Endothelial cell of umbilical vein (primary cell): ENCODE data around the gene CARD11. TPM values are rescaled to one million over a fixed set of nuclear protein-coding genes. Genes with fewer than 3 reads are reported as not detected.

Experiments used
- BruUV-seq: library from RNA; stranded (reverse); fragments of 400-500 nt; replicated peaks from 2 replicates; lab custom pipeline; 2021; lab: Mats Ljungman, UMichigan
- CTCF ChIA-PET: fragments of 300-600, 350-600 bp; sonication (Branson Sonifier 250); formaldehyde crosslinking; loops from one replicate; lab custom pipeline; 2021; ENCODE audit warnings: antibody characterized with exemption, inconsistent platforms; lab: Charles Lee
- POLR2A ChIA-PET: fragments of 300-600, 350-600 bp; sonication (Branson Sonifier 250); formaldehyde crosslinking; loops from one replicate; lab custom pipeline; 2021; ENCODE audit warnings: antibody characterized with exemption, inconsistent platforms; lab: Charles Lee
- DNase-seq: peaks from one replicate; pipeline ENCODE4 v3.0.0-alpha.2; 2011; ENCODE audit warnings: low read depth, low spot score
- FAIRE-seq: peaks from 2 replicates; lab custom pipeline; 2011; peaks lifted over from hg19 to GRCh38; lab: Jason Lieb, UNC
- H2AFZ ChIP-seq: 2 replicates; pipeline ENCODE4 v1.6.0; 2012; ENCODE audit warnings: low read depth, low read length, control low read depth, inconsistent platforms
- H3K27ac ChIP-seq: 2 replicates; pipeline ENCODE4 v1.5.1; 2011; ENCODE audit warnings: low read depth, mild to moderate bottlenecking, control low read depth, low read length, moderate library complexity; ENCODE audit not compliant: insufficient read depth
- H3K27me3 ChIP-seq, 2 experiments: 2 replicates each; pipeline versions ENCODE4 v1.6.0 to v1.6.1; 2011; ENCODE audit warnings: low read length in 2 of 2, mixed read lengths in 1 of 2; ENCODE audit not compliant: control insufficient read depth in 2 of 2, insufficient read depth in 2 of 2
- H3K36me3 ChIP-seq, 2 experiments: 2 replicates in 1 of 2; 3 replicates in 1 of 2; pipeline ENCODE4 v1.5.1; 2011; ENCODE audit warnings: low read length in 2 of 2, mild to moderate bottlenecking in 1 of 2, moderate library complexity in 1 of 2; ENCODE audit not compliant: control insufficient read depth in 2 of 2, insufficient read depth in 2 of 2; ENCODE audit errors: extremely low read depth in 1 of 2
- H3K4me1 ChIP-seq: 3 replicates; pipeline ENCODE4 v1.5.1; 2011; ENCODE audit warnings: mild to moderate bottlenecking, low read length; ENCODE audit not compliant: control insufficient read depth, insufficient read depth; ENCODE audit errors: extremely low read depth
- H3K4me2 ChIP-seq: 2 replicates; pipeline ENCODE4 v1.6.1; 2011; ENCODE audit warnings: low read length, control low read depth, mixed read lengths; ENCODE audit not compliant: insufficient read depth
- H3K4me3 ChIP-seq, 3 experiments: fragments of 200-600 bp in 1 of 3; sonication (generic), shearing (Covaris generic) in 1 of 3; replicated peaks in 1 of 3; 2 replicates each; pipeline ENCODE4 v1.5.1; 2011 to 2016; ENCODE audit warnings: control low read depth in 3 of 3, low read length in 3 of 3, mild to moderate bottlenecking in 2 of 3, inconsistent platforms in 1 of 3, low read depth in 1 of 3, moderate library complexity in 1 of 3; ENCODE audit not compliant: insufficient read depth in 1 of 3
- H3K79me2 ChIP-seq: 2 replicates; pipeline ENCODE4 v1.6.0; 2012; ENCODE audit warnings: low read length, inconsistent platforms; ENCODE audit not compliant: control insufficient read depth, insufficient read depth
- H3K9ac ChIP-seq: replicated peaks from 2 replicates; pipeline ENCODE3; 2011; ENCODE audit warnings: low read length, control low read depth; ENCODE audit not compliant: insufficient read depth; ENCODE audit errors: extremely low read depth
- H3K9me1 ChIP-seq: replicated peaks from 3 replicates; pipeline ENCODE4 v1.6.0; 2011; ENCODE audit warnings: mild to moderate bottlenecking, low read length; ENCODE audit not compliant: control insufficient read depth, insufficient read depth; ENCODE audit errors: extremely low read depth
- H3K9me3 ChIP-seq: replicated peaks from 2 replicates; pipeline ENCODE4 v1.5.1; 2012; ENCODE audit warnings: low read length, inconsistent platforms; ENCODE audit not compliant: control insufficient read depth, insufficient read depth
- H4K20me1 ChIP-seq: replicated peaks from 2 replicates; pipeline ENCODE3; 2011; ENCODE audit warnings: mild to moderate bottlenecking, low read length; ENCODE audit not compliant: control insufficient read depth, insufficient read depth; ENCODE audit errors: extremely low read depth
- EZH2 ChIP-seq: IDR thresholded peaks from 2 replicates; pipeline ENCODE4 v1.6.1; 2012; ENCODE audit warnings: borderline replicate concordance, low read depth, mild to moderate bottlenecking, moderate library complexity, low read length, inconsistent platforms; ENCODE audit not compliant: severe bottlenecking
- FOS ChIP-seq: IDR thresholded peaks from 2 replicates; pipeline ENCODE4 v1.6.1; 2011; ENCODE audit warnings: mild to moderate bottlenecking, low read length, moderate library complexity, borderline replicate concordance; ENCODE audit not compliant: insufficient read depth
- GATA2 ChIP-seq: IDR thresholded peaks from 2 replicates; pipeline ENCODE4 v1.7.0; 2011; ENCODE audit warnings: low read depth, mild to moderate bottlenecking, moderate library complexity, mixed read lengths, low read length; ENCODE audit not compliant: insufficient read length, insufficient read depth
- JUN ChIP-seq: IDR thresholded peaks from 2 replicates; pipeline ENCODE4 v1.6.1; 2011; ENCODE audit warnings: borderline replicate concordance, low read depth; ENCODE audit not compliant: insufficient read length, insufficient read depth
- MYC ChIP-seq: IDR thresholded peaks from one replicate; pipeline ENCODE4 v1.6.1; 2011; ENCODE audit warnings: mild to moderate bottlenecking, low read depth, low read length
- POLR2A ChIP-seq: IDR thresholded peaks from 2 replicates; pipeline ENCODE4 v1.6.1; 2012; ENCODE audit warnings: low read depth, mild to moderate bottlenecking, control low read depth, low read length
- POLR2AphosphoS5 ChIP-seq: IDR thresholded peaks from 2 replicates; pipeline ENCODE4 v1.6.1; 2012; ENCODE audit warnings: low read depth, mild to moderate bottlenecking, control low read depth, low read length, moderate library complexity; ENCODE audit not compliant: insufficient read depth
- dilution Hi-C: fragments of 300-500 bp; cut with MboI; formaldehyde crosslinking; loops from one replicate; pipeline ENCODE4 v1.15.0; 2019; ENCODE audit warnings: low sequenced_read_pairs; ENCODE audit not compliant: extremely low pct_ligation_motif_present
- intact Hi-C: fragments of 100-400 bp; cut with micrococcal nuclease; formaldehyde crosslinking; loops from one replicate; pipeline ENCODE4 v1.10.0; 2022
- polyA plus RNA-seq, 4 experiments: library from polyadenylated mRNA; depleted of rRNA in 3 of 4; stranded (reverse) in 3 of 4; unstranded in 1 of 4; fragments of >200 nt; gene quantifications; 2 replicates each; pipeline versions ENCODE4 v1.2.1 to v1.2.3, GENCODE V29; 2011 to 2012; ENCODE audit warnings: missing spikeins in 1 of 4
- total RNA-seq: library from RNA; stranded (reverse); gene quantifications from 2 replicates; pipeline ENCODE4 v1.2.3, GENCODE V29; 2021
- TF ChIP-seq, protein P1 (sequence below), 2 donors: IDR thresholded peaks; 1 replicate in 1 of 2; 2 replicates in 1 of 2; pipeline ENCODE4 v1.5.1; 2011; ENCODE audit warnings: low read length in 2 of 2, mild to moderate bottlenecking in 2 of 2, moderate library complexity in 2 of 2, control low read depth in 1 of 2, inconsistent platforms in 1 of 2, low read depth in 1 of 2; ENCODE audit not compliant: insufficient read depth in 1 of 2; ENCODE audit errors: extremely low read depth in 1 of 2
- TF ChIP-seq, protein P2 (sequence below): IDR thresholded peaks from 2 replicates; pipeline ENCODE4 v1.6.1; 2011; ENCODE audit not compliant: insufficient read depth, insufficient read length

CARD11 gene
- total and polyA plus RNA-seq, 2 donors (not counting 3 experiments of a cell fraction or from before 2014, with no cell fraction given): 20.4 to 41.8 TPM

DNA sequence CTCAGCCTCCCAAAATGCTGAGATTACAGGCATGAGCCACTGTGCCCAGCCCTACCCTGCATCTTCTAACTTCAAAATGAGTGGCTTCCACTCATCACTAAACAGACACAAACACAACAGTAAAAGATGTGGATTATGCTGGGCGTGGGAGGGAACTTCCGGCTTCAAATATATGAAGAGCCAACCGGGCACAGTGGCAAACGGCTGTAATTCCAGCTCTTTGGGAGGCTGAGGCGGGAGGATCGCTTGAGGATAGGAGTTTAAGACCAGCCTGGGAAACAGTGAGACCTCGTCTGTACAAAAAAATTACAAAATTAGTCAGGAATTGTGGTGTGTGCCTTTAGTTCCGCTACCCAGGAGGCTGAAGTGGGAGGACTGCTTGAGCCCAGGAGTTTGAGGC is 107.4 kb downstream of the CARD11 start:
- no peak for DNase-seq
- Histone ChIP-seq H3K9ac (no peak overlapping the region), H3K27ac (no peak overlapping the region), H3K4me3 (no peak overlapping the region), H3K9me3 (no peaks in the 10 kb centered on the region), H3K36me3 (peaks cover 0 to 6% of the 10 kb centered on the region in 2 experiments), H4K20me1 (no peaks in the 10 kb centered on the region), H3K4me1 (peaks cover 4% of the 10 kb centered on the region), H3K79me2 (no peaks in the 10 kb centered on the region), H3K27me3 (no peaks in the 10 kb centered on the region), H2AFZ (no peak overlapping the region), H3K9me1 (no peaks in the 10 kb centered on the region), H3K4me2 (no peak overlapping the region)
- TF ChIP-seq POLR2A (no peak), EZH2 (no peak), MYC (no peak), FOS (no peak), POLR2AphosphoS5 (no peak), JUN (no peak), GATA2 (no peak)
- TF ChIP-seq, protein P1, sequence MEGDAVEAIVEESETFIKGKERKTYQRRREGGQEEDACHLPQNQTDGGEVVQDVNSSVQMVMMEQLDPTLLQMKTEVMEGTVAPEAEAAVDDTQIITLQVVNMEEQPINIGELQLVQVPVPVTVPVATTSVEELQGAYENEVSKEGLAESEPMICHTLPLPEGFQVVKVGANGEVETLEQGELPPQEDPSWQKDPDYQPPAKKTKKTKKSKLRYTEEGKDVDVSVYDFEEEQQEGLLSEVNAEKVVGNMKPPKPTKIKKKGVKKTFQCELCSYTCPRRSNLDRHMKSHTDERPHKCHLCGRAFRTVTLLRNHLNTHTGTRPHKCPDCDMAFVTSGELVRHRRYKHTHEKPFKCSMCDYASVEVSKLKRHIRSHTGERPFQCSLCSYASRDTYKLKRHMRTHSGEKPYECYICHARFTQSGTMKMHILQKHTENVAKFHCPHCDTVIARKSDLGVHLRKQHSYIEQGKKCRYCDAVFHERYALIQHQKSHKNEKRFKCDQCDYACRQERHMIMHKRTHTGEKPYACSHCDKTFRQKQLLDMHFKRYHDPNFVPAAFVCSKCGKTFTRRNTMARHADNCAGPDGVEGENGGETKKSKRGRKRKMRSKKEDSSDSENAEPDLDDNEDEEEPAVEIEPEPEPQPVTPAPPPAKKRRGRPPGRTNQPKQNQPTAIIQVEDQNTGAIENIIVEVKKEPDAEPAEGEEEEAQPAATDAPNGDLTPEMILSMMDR (IDR thresholded peaks at IDR 0.05; ENCODE audit: extremely low read depth in 1 of 2, insufficient read depth in 1 of 2, low read depth in 1 of 2, low read length in 2 of 2): no peak
- TF ChIP-seq, protein P2, sequence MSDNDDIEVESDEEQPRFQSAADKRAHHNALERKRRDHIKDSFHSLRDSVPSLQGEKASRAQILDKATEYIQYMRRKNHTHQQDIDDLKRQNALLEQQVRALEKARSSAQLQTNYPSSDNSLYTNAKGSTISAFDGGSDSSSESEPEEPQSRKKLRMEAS: no peak
- dilution Hi-C loops: no loop called here
- intact Hi-C loops: no loop called here
- no TSS peak for BruUV-seq
- ChIA-PET CTCF (no interaction called here), POLR2A (no interaction called here)
- no peak for FAIRE-seq
